SK-N-MC (cell line): ENCODE measurements around the gene RGS7.

Experiments
- EZH2 ChIP-seq: fragments of 200-600 bp; sonication (generic); IDR thresholded peaks from one replicate; pipeline ENCODE4 v1.6.1; 2017; ENCODE audit warnings: antibody characterized with exemption
- POLR2AphosphoS5 ChIP-seq: IDR thresholded peaks from 2 replicates; pipeline ENCODE4 v1.6.1; 2012; ENCODE audit warnings: mild to moderate bottlenecking, low read depth, low read length, borderline replicate concordance

DNA sequence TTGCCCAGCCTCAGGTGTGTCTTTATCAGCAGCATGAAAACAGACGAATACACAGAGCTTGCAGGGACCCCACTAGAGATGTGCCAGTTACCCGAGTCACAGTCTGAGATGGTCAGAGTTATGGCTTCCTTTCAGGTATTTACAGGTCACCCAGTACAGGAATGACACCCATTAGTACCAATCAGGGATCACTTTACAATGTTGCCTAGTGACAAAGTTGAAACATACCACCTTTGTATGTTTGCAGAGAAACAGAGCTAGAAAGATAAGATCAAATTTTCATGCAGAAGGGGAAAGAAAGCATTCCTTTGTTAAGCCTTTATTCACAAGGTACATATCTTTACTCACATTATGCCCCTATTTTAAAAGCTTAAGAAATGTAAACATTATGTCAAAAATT lies 137.6 kb downstream of the RGS7 start:
- TF ChIP-seq POLR2AphosphoS5, result no peak
- TF ChIP-seq EZH2, result no peak
